Vagina (tissue), 2 donors: ENCODE results near the gene TNFRSF6B. TPM values are rescaled to one million over a fixed set of nuclear protein-coding genes. Genes with fewer than 3 reads are reported as not detected.
A peak's percentile ranks its signal among the peaks of the same experiment; 100 is the strongest.

Experiments
- DNase-seq, 2 donors: peaks; one replicate each; pipeline ENCODE4 v3.0.0-alpha.2; 2017; ENCODE audit errors: extremely low spot score in 2 of 2
- H3K27ac ChIP-seq: fragments of 200-600 bp; sonication (generic); one replicate; pipeline ENCODE4 v1.5.1; 2019
- H3K27me3 ChIP-seq: fragments of 200-600 bp; sonication (generic); one replicate; pipeline ENCODE4 v1.5.1; 2019
- H3K36me3 ChIP-seq, 2 donors: fragments of 200-600 bp; sonication (generic); one replicate each; pipeline ENCODE4 v1.5.1; 2017 to 2019
- H3K4me1 ChIP-seq: fragments of 200-600 bp; sonication (generic); one replicate; pipeline ENCODE4 v1.5.1; 2019
- H3K4me3 ChIP-seq, 2 donors: fragments of 200-600 bp; sonication (generic); 1 replicate in 1 of 2; 2 replicates in 1 of 2; pipeline ENCODE4 v1.5.1; 2016 to 2019
- H3K9me3 ChIP-seq: fragments of 200-600 bp; sonication (generic); one replicate; pipeline ENCODE4 v1.5.1; 2019
- CTCF ChIP-seq, 3 experiments: fragments of 450-650 bp in 2 of 3; fragments of 200-600 bp in 1 of 3; sonication (generic) in 1 of 3; IDR thresholded peaks; one replicate each; pipeline ENCODE4 v1.5.1; 2017 to 2019; ENCODE audit warnings: antibody characterized with exemption in 3 of 3, mild to moderate bottlenecking in 2 of 3, moderate library complexity in 2 of 3
- POLR2A ChIP-seq, 2 donors: fragments of 450-650 bp; IDR thresholded peaks; one replicate each; pipeline ENCODE4 v1.6.1; 2017; ENCODE audit warnings: antibody characterized with exemption in 2 of 2, mild to moderate bottlenecking in 2 of 2, moderate library complexity in 2 of 2
- POLR2AphosphoS5 ChIP-seq, 2 donors: sonication (generic); formaldehyde crosslinking; IDR thresholded peaks; one replicate each; pipeline ENCODE4 v1.9.0; 2017; ENCODE audit warnings: antibody characterized with exemption in 2 of 2, mild to moderate bottlenecking in 2 of 2, low read depth in 1 of 2; ENCODE audit not compliant: insufficient read depth in 1 of 2
- intact Hi-C: fragments of 100-400 bp; cut with DNase I; formaldehyde crosslinking; loops from one replicate; pipeline ENCODE4 v1.15.1; 2023
- total RNA-seq: library from RNA; depleted of rRNA; stranded (reverse); fragments of >200 nt; gene quantifications from one replicate; pipeline ENCODE4 v1.2.3, GENCODE V29; 2016

Gene TNFRSF6B
- total RNA-seq, 1 donor from 2014 or later, result 16.7 TPM

- DNase-seq, result no peak
- Histone ChIP-seq H3K4me1 (peaks cover 30% of the 10 kb centered on the region), H3K36me3 (peaks cover 4 to 32% of the 10 kb centered on the region in 2 donors)
Observed at GRCh38 chr20:63707558-63708300, 11.3 kb downstream of the TNFRSF6B start, which contains the start of the genes ARFRP1 and ZGPAT. Gene ARFRP1 (minus strand): TSS chr20:63707976. CDS start chr20:63707091, 885 bp downstream. Gene ZGPAT (plus strand): TSS chr20:63708039. CDS start chr20:63708581, 542 bp downstream.

GRCh38 chr20:63708301-63709148, 12.1 kb downstream of the TNFRSF6B start:
- Histone ChIP-seq H3K9me3 (no peaks in the 10 kb centered on the region), H3K36me3 (peaks cover 4 to 33% of the 10 kb centered on the region in 2 donors), H3K4me3 (peak overlapping the region; percentile 91 to 93), H3K27me3 (no peaks in the 10 kb centered on the region), H3K4me1 (peaks cover 30% of the 10 kb centered on the region), H3K27ac (peak overlapping the region; percentile 82)
- DNase-seq, result no peak
- intact Hi-C loops, result no loop called here
- TF ChIP-seq CTCF (IDR thresholded peaks at IDR 0.05) (no peak), POLR2AphosphoS5 (IDR thresholded peaks at IDR 0.05; ENCODE audit: insufficient read depth in 1 of 2, low read depth in 1 of 2) (no peak), POLR2A (IDR thresholded peaks at IDR 0.05) (no peak)

More at GRCh38 chr20:63707558-63708300, 11.3 kb downstream of the TNFRSF6B start, which contains the start of the genes ARFRP1 and ZGPAT:
- H3K27ac ChIP-seq, result peak within 1 kb of the TSS; percentile 82
- H3K4me3 ChIP-seq, result peak within 1 kb of the TSS; percentile 91 to 93
- intact Hi-C loops, result no loop called here
- no peaks in the 10 kb centered on the region for H3K27me3 ChIP-seq
- H3K9me3 ChIP-seq, result no peaks in the 10 kb centered on the region
- TF ChIP-seq POLR2A (IDR thresholded peaks at IDR 0.05) (no peak), POLR2AphosphoS5 (IDR thresholded peaks at IDR 0.05; ENCODE audit: insufficient read depth in 1 of 2, low read depth in 1 of 2) (peak in 1 of 2 donors; percentile 46), CTCF (IDR thresholded peaks at IDR 0.05) (no peak)

- intact Hi-C loops, result no loop called here
- no peaks in the 10 kb centered on the region for H3K27me3 ChIP-seq
- DNase-seq, result no peak
- peaks cover 4 to 33% of the 10 kb centered on the region in 2 donors for H3K36me3 ChIP-seq
- TF ChIP-seq POLR2AphosphoS5 (IDR thresholded peaks at IDR 0.05; ENCODE audit: insufficient read depth in 1 of 2, low read depth in 1 of 2) (no peak), CTCF (IDR thresholded peaks at IDR 0.05) (no peak), POLR2A (IDR thresholded peaks at IDR 0.05) (no peak)
- H3K9me3 ChIP-seq, result no peaks in the 10 kb centered on the region
- H3K27ac ChIP-seq, result no peak overlapping the region
- peaks cover 30% of the 10 kb centered on the region for H3K4me1 ChIP-seq
- no peak overlapping the region for H3K4me3 ChIP-seq
Observed at GRCh38 chr20:63709149-63709527, 12.7 kb downstream of the TNFRSF6B start.

GRCh38 chr20:63711085-63711645, 14.7 kb downstream of the TNFRSF6B start:
- Histone ChIP-seq H3K4me1 (peaks cover 29% of the 10 kb centered on the region), H3K36me3 (peaks cover 4 to 29% of the 10 kb centered on the region in 2 donors), H3K4me3 (no peak overlapping the region), H3K27me3 (no peaks in the 10 kb centered on the region), H3K27ac (no peak overlapping the region), H3K9me3 (peaks cover 10% of the 10 kb centered on the region)
- no peak for TF ChIP-seq POLR2AphosphoS5 (IDR thresholded peaks at IDR 0.05; ENCODE audit: insufficient read depth in 1 of 2, low read depth in 1 of 2)
- TF ChIP-seq POLR2A (IDR thresholded peaks at IDR 0.05), result no peak
- TF ChIP-seq CTCF (IDR thresholded peaks at IDR 0.05), result no peak
- DNase-seq, result no peak
- intact Hi-C loops, result no loop called here
